H1 (cell line): Measurements from ENCODE around the gene SLC22A25. TPM values are rescaled to one million over a fixed set of nuclear protein-coding genes. Genes with fewer than 3 reads are reported as not detected.

ENCODE experiments used
- CTCF ChIA-PET: fragments of 300-600 bp; sonication (Branson Sonifier 250); formaldehyde crosslinking; loops from one replicate; lab custom pipeline; 2021; ENCODE audit not compliant: partially characterized antibody; lab: Charles Lee
- POLR2A ChIA-PET: fragments of 300-600 bp; sonication (Branson Sonifier 250); formaldehyde crosslinking; loops from one replicate; lab custom pipeline; 2021; ENCODE audit warnings: inconsistent platforms; ENCODE audit not compliant: partially characterized antibody; lab: Charles Lee
- DNase-seq, 2 experiments: peaks; one replicate each; pipeline versions ENCODE4 v3.0.0 to v3.0.0-alpha.2; 2010 to 2022; ENCODE audit warnings: low spot score in 2 of 2, low read depth in 1 of 2, mixed read lengths in 1 of 2
- FAIRE-seq: peaks from 2 replicates; lab custom pipeline; 2011; peaks lifted over from hg19 to GRCh38; lab: Jason Lieb, UNC
- H2AFZ ChIP-seq: 2 replicates; pipeline ENCODE4 v1.8.1; 2012; ENCODE audit warnings: low read length, inconsistent platforms
- H2AK5ac ChIP-seq: 2 replicates; pipeline ENCODE4 v1.6.1; 2013; ENCODE audit warnings: low read depth, low read length
- H2BK120ac ChIP-seq: replicated peaks from 2 replicates; pipeline ENCODE3; 2013; ENCODE audit warnings: low read depth, low read length, inconsistent platforms
- H2BK12ac ChIP-seq: 2 replicates; pipeline ENCODE4 v1.6.1; 2013; ENCODE audit warnings: low read depth, low read length
- H2BK15ac ChIP-seq: 2 replicates; pipeline ENCODE4 v1.6.1; 2013; ENCODE audit warnings: low read length
- H2BK20ac ChIP-seq: 2 replicates; pipeline ENCODE4 v1.6.1; 2013; ENCODE audit warnings: low read length
- H2BK5ac ChIP-seq: 2 replicates; pipeline ENCODE4 v1.6.1; 2013; ENCODE audit warnings: low read depth, low read length
- H3K14ac ChIP-seq: 2 replicates; pipeline ENCODE4 v1.6.1; 2013; ENCODE audit warnings: inconsistent platforms; ENCODE audit not compliant: insufficient read length
- H3K18ac ChIP-seq: 2 replicates; pipeline ENCODE4 v1.6.1; 2013; ENCODE audit warnings: low read length; ENCODE audit errors: extremely low read depth
- H3K23ac ChIP-seq: 2 replicates; pipeline ENCODE4 v1.6.1; 2013; ENCODE audit warnings: inconsistent platforms; ENCODE audit not compliant: insufficient read length
- H3K23me2 ChIP-seq: 2 replicates; pipeline ENCODE4 v1.6.1; 2013; ENCODE audit warnings: low read depth, low read length
- H3K27ac ChIP-seq: 2 replicates; pipeline ENCODE4 v1.6.1; 2011; ENCODE audit warnings: low read depth, low read length, inconsistent platforms
- H3K27me3 ChIP-seq, 4 experiments: replicated peaks in 1 of 4; 1 replicate in 1 of 4; 2 replicates in 3 of 4; pipeline versions ENCODE4 v1.6.1 to v1.8.1; 2011 to 2013; ENCODE audit warnings: low read length in 3 of 4, mild to moderate bottlenecking in 3 of 4, inconsistent platforms in 2 of 4, mixed read lengths in 2 of 4, moderate library complexity in 1 of 4; ENCODE audit not compliant: control insufficient read depth in 3 of 4, insufficient read depth in 3 of 4; ENCODE audit errors: extremely low read depth in 1 of 4
- H3K36me3 ChIP-seq, 4 experiments: 2 replicates each; pipeline versions ENCODE4 v1.6.1 to v1.8.1; 2011 to 2013; ENCODE audit warnings: mild to moderate bottlenecking in 4 of 4, low read length in 3 of 4, moderate library complexity in 2 of 4, control low read depth in 1 of 4, inconsistent platforms in 1 of 4; ENCODE audit not compliant: insufficient read depth in 4 of 4, control insufficient read depth in 2 of 4
- H3K4ac ChIP-seq: replicated peaks from 2 replicates; pipeline ENCODE3; 2013; ENCODE audit warnings: low read length, low read depth, mixed read lengths, inconsistent platforms; ENCODE audit not compliant: insufficient read length
- H3K4me1 ChIP-seq, 4 experiments: replicated peaks in 1 of 4; 1 replicate in 1 of 4; 2 replicates in 3 of 4; pipeline versions ENCODE4 v1.6.1 to v1.8.1; 2011 to 2013; ENCODE audit warnings: low read length in 3 of 4, inconsistent platforms in 2 of 4, mixed read lengths in 1 of 4; ENCODE audit not compliant: insufficient read depth in 4 of 4, control insufficient read depth in 3 of 4
- H3K4me2 ChIP-seq, 2 experiments: 2 replicates each; pipeline versions ENCODE4 v1.6.1 to v1.8.1; 2011 to 2013; ENCODE audit warnings: low read depth in 2 of 2, low read length in 2 of 2, control low read depth in 1 of 2, inconsistent platforms in 1 of 2, mild to moderate bottlenecking in 1 of 2; ENCODE audit not compliant: insufficient read depth in 1 of 2
- H3K4me3 ChIP-seq, 4 experiments: fragments of 200-600, 300-600 bp in 1 of 4; sonication (generic), shearing (Covaris generic), sonication (Bioruptor Twin) in 1 of 4; 2 replicates each; pipeline versions ENCODE4 v1.5.1 to v1.8.1; 2011 to 2016; ENCODE audit warnings: low read length in 4 of 4, low read depth in 3 of 4, control low read depth in 2 of 4, inconsistent platforms in 2 of 4, mild to moderate bottlenecking in 2 of 4, mixed read lengths in 1 of 4, moderate library complexity in 1 of 4; ENCODE audit not compliant: insufficient read depth in 2 of 4; ENCODE audit errors: extremely low read depth in 1 of 4
- H3K56ac ChIP-seq: replicated peaks from 2 replicates; pipeline ENCODE3; 2013; ENCODE audit warnings: low read depth, mild to moderate bottlenecking, mixed read lengths, low read length, inconsistent platforms; ENCODE audit not compliant: insufficient read length
- H3K79me1 ChIP-seq: 2 replicates; pipeline ENCODE4 v1.6.1; 2013; ENCODE audit warnings: low read depth, low read length, control low read depth
- H3K79me2 ChIP-seq, 2 experiments: 2 replicates each; pipeline versions ENCODE4 v1.6.1 to v1.8.1; 2012 to 2013; ENCODE audit warnings: low read length in 2 of 2, mild to moderate bottlenecking in 2 of 2, inconsistent platforms in 1 of 2; ENCODE audit not compliant: insufficient read depth in 2 of 2, control insufficient read depth in 1 of 2
- H3K9ac ChIP-seq, 4 experiments: replicated peaks in 1 of 4; 1 replicate in 1 of 4; 2 replicates in 3 of 4; pipeline versions ENCODE4 v1.6.1 to v1.8.1; 2011 to 2013; ENCODE audit warnings: low read depth in 3 of 4, low read length in 3 of 4, control low read depth in 2 of 4, mild to moderate bottlenecking in 2 of 4, moderate library complexity in 2 of 4, inconsistent platforms in 1 of 4; ENCODE audit errors: extremely low read depth in 1 of 4
- H3K9me3 ChIP-seq, 2 experiments: 2 replicates each; pipeline versions ENCODE4 v1.6.1 to v1.8.1; 2012 to 2013; ENCODE audit warnings: mild to moderate bottlenecking in 2 of 2, moderate library complexity in 2 of 2, control low read depth in 1 of 2, inconsistent platforms in 1 of 2, low read depth in 1 of 2, low read length in 1 of 2, mixed read lengths in 1 of 2; ENCODE audit not compliant: insufficient read depth in 2 of 2
- H4K20me1 ChIP-seq, 2 experiments: replicated peaks in 1 of 2; 2 replicates each; pipeline versions ENCODE3 to v1.8.1; 2011 to 2013; ENCODE audit warnings: inconsistent platforms in 2 of 2, low read length in 2 of 2, mild to moderate bottlenecking in 1 of 2; ENCODE audit not compliant: insufficient read depth in 2 of 2, control insufficient read depth in 1 of 2
- H4K5ac ChIP-seq: 2 replicates; pipeline ENCODE4 v1.6.1; 2013; ENCODE audit warnings: low read length, low read depth, mixed read lengths, inconsistent platforms; ENCODE audit not compliant: insufficient read length
- H4K8ac ChIP-seq: 2 replicates; pipeline ENCODE4 v1.8.0; 2013; ENCODE audit warnings: mild to moderate bottlenecking, moderate library complexity, low read length, inconsistent platforms; ENCODE audit not compliant: insufficient read depth; ENCODE audit errors: extremely low read depth
- H4K91ac ChIP-seq: replicated peaks from 2 replicates; pipeline ENCODE3; 2013; ENCODE audit warnings: low read length, mixed read lengths, inconsistent platforms; ENCODE audit not compliant: insufficient read length
- ATF2 ChIP-seq: IDR thresholded peaks from 2 replicates; pipeline ENCODE4 v1.6.1; 2012; ENCODE audit warnings: low read length, inconsistent platforms
- CBX5 ChIP-seq: fragments of 300-800, 300-1000 bp; sonication (generic); IDR thresholded peaks from 2 replicates; pipeline ENCODE4 v1.7.1; 2016; ENCODE audit warnings: antibody characterized with exemption, low read length, low read depth
- CEBPB ChIP-seq: IDR thresholded peaks from 2 replicates; pipeline ENCODE4 v1.6.1; 2012; ENCODE audit warnings: low read depth, low read length
- CHD1 ChIP-seq: IDR thresholded peaks from 2 replicates; pipeline ENCODE4 v1.6.1; 2012; ENCODE audit warnings: low read depth, low read length, improper control_type of control experiment
- CREB1 ChIP-seq: IDR thresholded peaks from 2 replicates; pipeline ENCODE4 v1.6.1; 2012; ENCODE audit warnings: inconsistent platforms
- EGR1 ChIP-seq: IDR thresholded peaks from 2 replicates; pipeline ENCODE4 v1.6.1; 2011; ENCODE audit warnings: low read depth, low read length, borderline replicate concordance
- EZH2 ChIP-seq: fragments of 200-600 bp; sonication (generic); IDR thresholded peaks from 2 replicates; pipeline ENCODE4 v1.7.1; 2012; ENCODE audit warnings: low read depth, mild to moderate bottlenecking, moderate library complexity, low read length, inconsistent platforms; ENCODE audit not compliant: severe bottlenecking
- FOSL1 ChIP-seq: IDR thresholded peaks from 2 replicates; pipeline ENCODE4 v1.6.1; 2011; ENCODE audit warnings: mild to moderate bottlenecking, low read depth, low read length, moderate library complexity; ENCODE audit not compliant: insufficient read depth
- HDAC2 ChIP-seq, 2 experiments: fragments of 300-600 bp in 1 of 2; sonication (generic) in 1 of 2; IDR thresholded peaks; 2 replicates each; pipeline ENCODE4 v1.6.1; 2011 to 2012; ENCODE audit warnings: low read depth in 2 of 2, low read length in 2 of 2, mild to moderate bottlenecking in 2 of 2, moderate library complexity in 2 of 2, borderline replicate concordance in 1 of 2, inconsistent platforms in 1 of 2
- JUND ChIP-seq: IDR thresholded peaks from 2 replicates; pipeline ENCODE4 v1.6.1; 2011; ENCODE audit warnings: mild to moderate bottlenecking, improper control_type of control experiment, low read length
- KDM5A ChIP-seq: fragments of 200-600 bp; IDR thresholded peaks from 2 replicates; pipeline ENCODE4 v1.7.1; 2012; ENCODE audit warnings: mild to moderate bottlenecking, low read length, inconsistent platforms, mixed read lengths
- MAFK ChIP-seq: IDR thresholded peaks from 2 replicates; pipeline ENCODE4 v1.6.1; 2012; ENCODE audit warnings: low read depth, mild to moderate bottlenecking, improper control_type of control experiment, low read length
- SP4 ChIP-seq: IDR thresholded peaks from 2 replicates; pipeline ENCODE4 v1.6.1; 2012; ENCODE audit warnings: low read length, inconsistent platforms
- WGBS, 2 experiments: shearing (Covaris generic) in 1 of 2; methylation state at CpG; one replicate each; pipeline versions ENCODE4 v1.1.6 to v1.1.7; 2013 to 2015; ENCODE audit warnings: low lambda C conversion rate in 2 of 2, mixed read lengths in 2 of 2, inconsistent platforms in 1 of 2, low coverage in 1 of 2, missing lambda C conversion rate in 1 of 2; ENCODE audit not compliant: insufficient replicate concordance in 2 of 2, insufficient coverage in 1 of 2, insufficient read length in 1 of 2; ENCODE audit errors: extremely low coverage in 1 of 2, missing lambda C conversion rate in 1 of 2; 5-methylcytosine and 5-hydroxymethylcytosine counted together
- polyA plus RNA-seq, 7 experiments: library from polyadenylated mRNA; depleted of rRNA in 3 of 7; stranded (reverse) in 5 of 7; unstranded in 2 of 7; fragments of >200 nt in 5 of 7; fragments of 200-250 nt in 2 of 7; gene quantifications; 1 replicate in 5 of 7; 2 replicates in 1 of 7; 4 replicates in 1 of 7; pipeline versions ENCODE4 v1.2.1 to v1.2.3, GENCODE V29; 2011 to 2013; ENCODE audit warnings: missing spikeins in 2 of 7, mixed read lengths in 2 of 7
- total RNA-seq: library from RNA; stranded (reverse); fragmentation: NEBNext Ultra II Directional; extraction: Animal tissue kit (Norgen Biotek cat#: 25700); gene quantifications from 2 replicates; pipeline ENCODE4 v1.2.1, GENCODE V29; 2021

SLC22A25 gene
- total and polyA plus RNA-seq, 2 of the 8 experiments (the other 6 are each of a cell fraction or from before 2014, with no cell fraction given), result not detected

GRCh38 chr11:63214093-63214492 lies 29.3 kb downstream of the SLC22A25 start:
- H3K14ac ChIP-seq, result no peak overlapping the region
- H3K23me2 ChIP-seq, result no peaks in the 10 kb centered on the region
- H3K9me3 ChIP-seq, result no peaks in the 10 kb centered on the region
- H4K8ac ChIP-seq, result no peak overlapping the region
- no peak for DNase-seq
- H4K20me1 ChIP-seq, result no peaks in the 10 kb centered on the region
- no peaks in the 10 kb centered on the region for H3K79me1 ChIP-seq
- H3K27ac ChIP-seq, result no peak overlapping the region
- no peak overlapping the region for H3K23ac ChIP-seq
- FAIRE-seq, result no peak
- H4K5ac ChIP-seq, result no peak overlapping the region
- no peak overlapping the region for H3K4me2 ChIP-seq
- H2AFZ ChIP-seq, result no peak overlapping the region
- H2BK20ac ChIP-seq, result no peak overlapping the region
- CTCF ChIA-PET, result interaction anchor here (0.8 to 2.4 kb wide), 12 partner anchors 18 to 425 kb away, joined by 3 to 30 read pairs (median 5); no protein-coding TSS in a partner anchor
- no peak overlapping the region for H2BK15ac ChIP-seq
- H3K4ac ChIP-seq, result no peak overlapping the region
- no peak overlapping the region for H2BK120ac ChIP-seq
- no peak overlapping the region for H4K91ac ChIP-seq
- no peaks in the 10 kb centered on the region for H3K36me3 ChIP-seq
- H3K9ac ChIP-seq, result no peak overlapping the region
- POLR2A ChIA-PET, result no interaction called here
- no peak overlapping the region for H2BK5ac ChIP-seq
- 84% methylated on average over 4 of the region's 4 CpGs; no CpG with 5 or more reads in 1 of the 2 experiments for WGBS, 2 experiments
- H3K18ac ChIP-seq, result no peak overlapping the region
- H3K4me1 ChIP-seq, result no peaks in the 10 kb centered on the region
- H2AK5ac ChIP-seq, result no peak overlapping the region
- H2BK12ac ChIP-seq, result no peak overlapping the region
- H3K4me3 ChIP-seq, result no peak overlapping the region
- no peaks in the 10 kb centered on the region for H3K79me2 ChIP-seq
- no peaks in the 10 kb centered on the region for H3K27me3 ChIP-seq
- no peak overlapping the region for H3K56ac ChIP-seq
- TF ChIP-seq CREB1 (no peak), KDM5A (no peak), CHD1 (no peak), ATF2 (no peak), HDAC2 (IDR thresholded peaks at IDR 0.05; ENCODE audit: borderline replicate concordance in 1 of 2, low read depth in 2 of 2, low read length in 2 of 2) (no peak), CBX5 (no peak), JUND (no peak), EGR1 (no peak), EZH2 (no peak), MAFK (no peak), CEBPB (no peak), FOSL1 (no peak), SP4 (no peak)
